HG03354 (cell line): Measurements from ENCODE around the gene RPL9.
"Not testable (repeated sequence)": the region's sequence is repeated elsewhere in the genome, so short reads cannot be mapped to it uniquely, and the experiment has no call there.

Experiments used
- ATAC-seq: cut with Tn5 transposase; IDR thresholded peaks from one replicate; pipeline ENCODE4 v1.9.1; 2021; ENCODE audit warnings: mild to moderate bottlenecking; ENCODE audit not compliant: unreplicated experiment, poor library complexity, severe bottlenecking

The RPL9 gene

DNA sequence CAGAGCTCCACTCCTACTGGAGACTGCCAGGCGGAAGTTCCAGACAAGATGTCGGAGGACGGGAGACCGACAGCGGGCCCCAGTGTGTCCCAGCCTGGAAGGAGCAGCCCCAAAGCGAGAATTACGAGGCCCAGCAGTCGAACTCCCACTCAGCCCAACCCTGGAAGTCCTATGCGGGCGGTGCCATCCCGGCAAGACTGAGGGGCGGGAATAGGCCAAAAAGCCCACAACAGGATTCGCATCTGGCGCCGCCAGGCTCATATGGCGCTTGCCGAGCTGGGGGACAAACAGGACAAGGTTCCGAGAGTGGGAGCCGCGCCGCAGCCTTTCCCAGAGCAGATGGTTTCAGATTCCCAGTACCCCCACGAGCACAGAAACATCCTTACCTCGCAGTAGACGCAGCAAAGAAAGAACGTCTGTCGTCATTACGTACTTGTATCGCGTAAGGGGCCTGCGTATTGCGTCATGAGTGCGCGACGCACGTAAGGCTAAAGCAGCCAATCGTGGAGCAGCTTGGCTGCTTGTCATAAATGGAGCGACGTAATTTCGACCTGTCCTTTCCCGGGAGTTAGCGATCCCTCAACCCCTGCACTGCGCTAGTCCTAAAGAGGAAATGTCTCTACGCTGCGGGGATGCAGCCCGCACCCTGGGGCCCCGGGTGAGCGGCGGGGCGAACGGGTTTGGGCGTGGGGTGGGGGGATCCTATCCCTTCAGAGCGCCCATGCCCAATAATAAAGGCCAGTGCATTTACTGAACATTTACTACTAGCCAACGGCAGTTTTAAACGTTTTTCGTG lies at the start of gene RPL9, which contains the start of gene LIAS:
RPL9 (minus strand) TSS at position 418 of the 796 bp plus-strand sequence. CDS start 483 bp downstream, outside the sequence.
LIAS (plus strand) TSS at position 552 of the 796 bp plus-strand sequence; CDS start at position 614, 62 bp downstream.
- ATAC-seq, result peak; percentile 79

DNA sequence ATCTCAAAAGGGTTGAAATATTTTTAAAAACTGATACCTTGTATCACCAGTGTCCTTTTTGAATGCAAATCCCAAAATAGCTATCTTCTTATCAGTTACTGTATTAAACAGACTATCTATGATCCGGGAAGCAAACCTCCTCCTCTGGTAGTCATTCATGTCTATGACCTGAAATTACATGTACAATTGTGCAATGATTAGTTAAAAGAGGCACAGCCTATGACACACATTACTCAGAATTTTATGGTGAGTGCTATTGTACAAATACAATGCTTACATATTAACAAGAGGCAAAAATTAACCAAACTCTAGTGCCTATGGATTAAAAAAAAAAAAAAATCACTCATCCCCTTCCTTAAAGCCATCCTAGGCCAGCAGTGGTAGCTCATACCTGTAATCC lies 46.9 kb upstream of the RPL9 start:
- no peak for ATAC-seq

DNA sequence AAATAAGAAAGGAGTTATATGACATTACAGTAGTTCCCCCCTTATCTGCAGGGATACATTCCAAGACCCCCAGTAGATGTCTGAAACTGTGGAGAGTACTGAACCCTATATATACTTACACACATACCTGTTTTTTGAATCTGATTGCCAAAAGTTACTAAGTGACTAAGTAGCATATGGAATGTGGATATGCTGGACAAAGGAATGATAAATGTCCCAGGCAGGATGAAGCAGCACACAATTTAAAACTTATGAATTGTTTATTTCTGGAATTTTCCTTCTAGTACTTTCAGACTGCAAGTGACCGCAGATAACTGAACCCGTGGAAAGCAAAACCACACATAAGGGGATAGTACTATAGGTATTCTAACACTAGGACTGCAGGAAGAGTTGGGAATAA lies 45.8 kb upstream of the RPL9 start:
- no peak for ATAC-seq

- ATAC-seq, result not testable (repeated sequence)
Measured at GRCh38 chr4:39502664-39503035, 43.9 kb upstream of the RPL9 start.

- no peak for ATAC-seq
Measured at GRCh38 chr4:39502019-39502663, 43.4 kb upstream of the RPL9 start.

DNA sequence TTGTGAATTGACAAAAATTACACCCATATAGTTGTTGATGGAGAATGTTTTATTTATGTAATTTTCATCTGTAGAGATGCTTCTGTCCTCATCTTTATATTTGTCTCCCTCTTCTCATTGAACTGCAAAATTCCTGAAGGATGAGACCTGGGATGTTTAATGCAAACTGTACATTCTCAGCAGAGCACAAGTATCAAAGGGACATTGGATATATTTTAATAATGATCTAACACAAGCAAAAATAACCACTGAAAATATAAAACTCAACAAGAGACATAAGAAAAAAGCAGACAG lies 40.0 kb upstream of the RPL9 start:
- ATAC-seq, result no peak

- no peak for ATAC-seq
Measured at GRCh38 chr4:39497909-39498726, 39.4 kb upstream of the RPL9 start.

DNA sequence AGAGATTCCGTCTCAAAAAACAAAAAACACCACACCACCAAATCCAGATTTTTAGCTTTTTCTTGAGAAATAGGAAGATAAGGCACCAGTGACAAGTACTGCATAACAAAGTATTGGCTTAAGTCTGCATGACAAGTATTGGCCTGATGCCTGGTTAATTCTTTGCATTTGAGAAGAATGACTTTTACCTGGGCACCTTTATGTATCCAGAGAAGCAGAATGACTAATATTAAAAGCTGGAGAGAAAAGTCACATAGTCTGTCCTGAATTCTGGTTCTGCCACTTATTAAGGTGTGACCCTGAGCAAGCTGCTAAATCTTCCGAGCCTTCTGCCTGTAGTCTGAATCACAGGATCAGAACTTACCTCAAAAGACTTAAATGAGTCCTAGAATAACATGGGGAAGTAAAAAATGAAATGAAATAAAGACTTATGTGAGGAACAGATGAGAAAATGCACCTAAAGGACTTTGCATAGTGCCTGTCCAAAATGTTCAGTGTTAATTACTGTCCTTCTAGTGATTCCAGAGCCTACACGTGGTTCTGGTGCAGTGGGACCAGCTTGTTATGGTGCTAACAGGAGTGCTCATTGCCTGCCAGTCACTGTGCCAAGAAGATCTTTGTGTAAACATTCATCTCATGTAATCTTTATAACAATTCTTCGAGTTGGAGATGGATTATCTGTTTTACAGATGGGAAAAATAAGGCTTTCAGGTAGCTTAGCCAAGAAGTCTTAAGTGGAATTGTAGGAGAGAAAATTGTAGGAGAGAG lies 36.9 kb upstream of the RPL9 start:
- ATAC-seq, result no peak

DNA sequence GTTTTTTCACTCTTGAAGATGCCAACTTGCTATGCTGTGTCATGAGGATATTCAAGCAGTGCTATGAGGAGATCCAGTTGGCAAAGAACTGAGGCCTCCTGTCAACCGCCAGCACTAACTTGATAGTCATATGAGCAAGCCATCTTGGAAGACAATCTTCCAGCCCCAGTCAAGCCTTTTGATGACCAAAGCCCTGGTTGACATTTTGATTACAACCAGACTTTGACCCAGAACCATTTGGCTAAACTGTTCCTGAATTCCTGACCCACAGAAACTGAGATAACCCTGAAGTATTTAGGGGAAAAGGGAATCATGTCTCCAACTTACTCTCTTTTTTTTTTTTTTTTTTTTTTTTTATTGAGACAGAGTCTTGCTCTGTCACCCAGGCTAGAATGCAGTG lies 35.6 kb upstream of the RPL9 start:
- no peak for ATAC-seq

DNA sequence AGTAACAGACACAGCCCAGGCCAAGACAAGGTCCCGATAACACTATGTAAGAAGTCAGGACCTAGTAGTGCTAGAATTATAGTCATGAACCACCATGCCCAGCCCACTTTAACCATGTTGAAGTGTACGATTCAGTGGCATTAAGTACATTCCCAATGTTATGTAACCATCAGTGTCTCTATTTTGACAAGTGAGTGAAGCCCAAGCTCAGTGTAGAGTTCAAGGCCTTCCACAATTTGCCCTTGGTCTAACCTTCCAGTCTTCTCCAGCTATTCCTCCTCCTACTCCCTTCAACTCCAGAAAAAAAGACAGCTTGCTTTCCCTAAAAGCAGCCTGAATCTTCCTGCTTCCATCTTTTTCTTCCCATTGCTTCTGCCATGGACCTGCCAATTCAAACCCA lies 31.6 kb upstream of the RPL9 start:
- ATAC-seq, result no peak

DNA sequence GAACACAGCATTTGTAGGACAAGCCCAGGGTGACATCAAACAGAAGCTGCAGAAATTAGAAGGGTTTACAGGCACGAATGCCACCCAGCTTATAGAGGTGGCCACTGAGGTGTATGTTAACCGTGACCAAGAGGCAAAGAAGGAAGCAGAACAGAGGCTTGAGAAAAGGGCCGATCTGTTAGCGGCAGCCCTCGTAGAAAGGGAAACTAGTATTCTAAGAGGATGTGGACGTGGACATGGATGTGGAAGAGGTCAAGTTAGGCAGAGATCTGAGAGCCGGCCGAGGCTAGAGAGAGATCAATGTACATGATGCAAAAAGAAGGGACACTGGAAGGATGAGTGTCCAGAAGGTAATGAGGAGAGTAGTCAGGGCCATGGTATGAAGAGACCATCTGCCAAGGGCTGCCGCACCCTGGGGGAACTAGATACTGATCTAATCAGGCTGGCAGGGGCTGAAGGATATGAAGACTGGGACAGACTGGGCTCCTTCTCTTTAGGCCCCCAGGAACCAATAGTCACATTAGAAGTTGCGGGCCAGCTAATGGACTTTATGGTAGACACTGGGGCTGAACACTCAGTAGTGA lies 27.6 kb upstream of the RPL9 start:
- no peak for ATAC-seq

DNA sequence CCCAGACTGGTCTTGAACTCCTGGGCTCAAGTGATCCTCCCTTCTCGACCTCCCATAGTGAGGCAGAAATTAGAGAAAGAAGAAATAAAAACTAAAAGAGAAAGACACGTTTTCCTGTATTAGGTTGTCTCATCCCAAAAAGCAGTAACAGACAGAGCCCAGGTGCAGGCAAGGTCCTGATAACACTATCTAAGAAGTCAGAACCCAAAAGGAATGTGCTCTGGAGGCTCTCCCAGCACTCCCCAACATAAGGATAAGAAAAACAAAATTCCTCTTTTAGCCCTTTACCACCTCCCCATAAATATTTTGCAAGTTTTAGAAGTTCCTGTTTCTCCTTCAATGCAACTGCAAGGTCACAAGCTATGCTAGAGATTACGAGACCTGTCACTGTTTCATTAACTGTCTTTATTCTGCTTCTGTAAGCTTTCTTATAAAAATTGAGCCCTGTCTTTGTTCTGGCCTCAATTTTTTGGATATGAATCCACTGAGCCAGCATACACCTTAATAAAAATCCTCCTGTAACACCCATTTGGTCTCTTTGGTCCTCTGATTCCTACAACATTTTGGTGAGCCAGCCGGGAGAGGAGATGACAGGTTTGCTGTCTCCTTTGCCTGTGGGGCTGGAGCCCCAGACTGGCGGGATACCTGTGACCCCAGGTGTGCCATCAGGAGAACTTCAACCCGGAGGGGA lies 26.0 kb upstream of the RPL9 start:
- ATAC-seq, result no peak

- ATAC-seq, result no peak
Measured at GRCh38 chr4:39480902-39481695, 22.4 kb upstream of the RPL9 start.

GRCh38 chr4:39480251-39480650 lies 21.5 kb upstream of the RPL9 start:
- no peak for ATAC-seq

GRCh38 chr4:39476187-39476895 lies 17.6 kb upstream of the RPL9 start:
- no peak for ATAC-seq

DNA sequence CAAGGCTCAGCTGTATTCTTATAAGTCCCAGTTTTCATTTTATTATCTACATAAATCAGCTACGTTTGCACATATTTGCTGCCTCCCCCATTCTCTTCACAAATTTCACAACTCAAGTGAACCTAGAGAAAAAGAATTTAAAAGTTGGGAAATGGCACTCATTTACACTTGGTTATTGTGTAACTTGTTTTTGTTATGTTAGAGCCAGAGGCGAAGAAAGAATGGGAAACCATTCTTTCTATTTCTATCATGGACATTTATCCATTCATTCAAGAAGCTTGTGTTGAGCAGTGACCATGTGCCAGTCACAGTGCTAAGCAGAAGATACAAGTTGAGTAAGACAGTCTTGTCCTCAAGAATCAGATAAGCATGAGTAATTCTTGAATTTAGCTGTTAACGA lies 13.7 kb upstream of the RPL9 start:
- no peak for ATAC-seq

DNA sequence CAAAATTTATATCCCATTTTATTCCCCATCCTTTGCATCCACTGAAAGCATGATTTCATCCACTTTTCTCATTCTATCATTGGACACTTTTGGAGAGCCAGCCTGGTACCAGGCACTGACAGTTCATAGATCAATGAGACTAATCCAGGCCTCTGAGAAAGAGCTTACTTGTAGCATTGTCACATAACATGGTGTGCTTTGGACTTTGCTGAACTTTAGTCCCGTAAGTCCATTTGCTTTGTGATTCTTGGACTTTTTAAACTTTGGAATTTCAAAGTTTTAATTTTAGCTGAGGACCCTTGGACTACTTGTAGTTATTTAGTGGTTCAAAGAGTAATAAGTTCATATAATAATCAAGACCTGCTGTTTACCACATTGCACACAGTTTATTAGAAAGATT lies 11.7 kb upstream of the RPL9 start:
- no peak for ATAC-seq
